GM19023 (cell line): ENCODE results near the gene HSPA12B.

Source experiments
- ATAC-seq: cut with Tn5 transposase; IDR thresholded peaks from one replicate; pipeline ENCODE4 v1.9.1; 2021; ENCODE audit warnings: mild to moderate bottlenecking, moderate library complexity; ENCODE audit not compliant: unreplicated experiment

HSPA12B gene

DNA sequence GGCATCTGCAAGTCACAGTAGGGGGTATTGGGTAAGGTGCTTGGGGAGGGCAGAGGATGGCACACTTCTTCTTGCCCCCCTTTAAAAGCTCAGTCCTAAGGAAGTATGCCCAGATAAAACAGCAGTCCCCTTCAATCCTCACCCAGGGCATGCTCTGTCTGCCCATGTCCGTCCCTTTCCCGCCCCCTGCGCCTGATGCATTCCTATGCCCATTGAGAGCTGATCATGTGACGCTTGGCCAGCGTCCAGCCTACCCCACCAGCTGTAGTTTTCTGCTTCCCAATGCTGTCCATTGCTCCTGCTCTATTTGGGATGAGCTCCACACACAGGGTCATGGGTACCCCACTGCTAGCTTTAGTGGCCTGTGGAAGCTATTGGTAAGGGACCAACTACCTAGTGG lies 28.4 kb upstream of the HSPA12B start:
- ATAC-seq: no peak

DNA sequence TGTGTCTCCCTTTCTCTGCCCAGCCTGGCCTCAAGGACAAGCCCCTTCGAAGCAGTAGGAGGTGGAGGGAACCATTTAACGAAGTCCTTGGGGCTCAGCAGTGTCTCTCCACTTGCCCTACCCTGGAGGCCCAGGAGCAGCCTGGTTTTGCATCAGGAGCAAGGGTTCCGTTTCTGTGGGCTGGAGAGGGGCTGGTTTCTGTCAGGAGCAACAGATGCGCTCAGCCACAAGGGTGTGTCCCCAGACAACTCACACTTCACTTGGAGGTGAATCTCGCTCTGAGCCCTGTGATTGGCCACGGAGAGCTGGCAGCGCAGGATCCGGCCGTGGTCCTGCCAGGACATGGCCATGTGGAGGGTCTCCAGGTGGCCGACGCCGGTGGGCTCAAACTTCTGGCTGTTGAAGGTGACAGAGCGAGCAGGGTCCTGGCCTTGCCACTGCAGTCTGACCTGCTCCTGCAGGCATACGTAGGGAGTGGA lies 27.0 kb upstream of the HSPA12B start:
- ATAC-seq: no peak

DNA sequence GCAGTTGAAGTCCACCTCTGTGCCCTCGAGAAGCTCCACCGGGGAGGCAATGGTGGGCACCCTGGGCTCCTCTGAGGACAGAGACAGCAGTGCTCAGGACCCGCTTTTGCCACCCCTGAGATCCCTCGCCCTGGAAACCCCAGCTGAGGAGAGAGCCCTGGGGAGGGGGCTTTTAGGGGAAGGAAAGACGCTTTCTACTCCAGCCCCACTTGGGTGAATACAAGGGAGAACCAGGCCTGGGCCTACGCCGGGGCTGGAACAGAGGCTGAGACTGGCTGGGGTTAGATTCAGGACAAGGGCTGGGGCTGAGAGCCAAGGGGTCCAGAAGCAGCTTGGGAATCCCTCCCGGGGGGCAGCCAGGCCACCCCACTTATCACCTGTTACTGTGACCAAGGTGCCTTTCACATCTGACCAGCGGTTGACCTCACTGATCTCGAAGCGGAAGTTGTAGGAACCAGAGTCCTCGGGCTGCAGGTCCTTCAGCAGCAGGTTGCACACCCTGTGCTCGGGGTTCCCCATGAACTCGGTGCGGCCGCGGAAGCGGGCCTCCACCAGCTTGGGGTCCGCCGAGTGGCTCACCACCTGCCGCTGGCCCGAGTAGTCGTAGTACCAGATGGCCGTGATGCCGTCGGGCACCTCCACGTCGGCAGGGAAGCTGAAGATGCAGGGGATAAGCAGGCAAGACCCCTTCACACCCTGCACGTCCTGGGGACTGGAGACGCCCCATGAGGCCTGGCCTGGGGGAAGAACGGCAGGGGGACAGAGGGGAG lies 26.3 kb upstream of the HSPA12B start:
- ATAC-seq: no peak

GRCh38 chr20:3706774-3707507 lies 25.5 kb upstream of the HSPA12B start:
- no peak for ATAC-seq

- no peak for ATAC-seq
These were observed 25.0 kb upstream of the HSPA12B start for GRCh38 chr20:3707508-3707899.

- ATAC-seq: no peak
These were observed 22.4 kb upstream of the HSPA12B start for GRCh38 chr20:3710011-3710466.

DNA sequence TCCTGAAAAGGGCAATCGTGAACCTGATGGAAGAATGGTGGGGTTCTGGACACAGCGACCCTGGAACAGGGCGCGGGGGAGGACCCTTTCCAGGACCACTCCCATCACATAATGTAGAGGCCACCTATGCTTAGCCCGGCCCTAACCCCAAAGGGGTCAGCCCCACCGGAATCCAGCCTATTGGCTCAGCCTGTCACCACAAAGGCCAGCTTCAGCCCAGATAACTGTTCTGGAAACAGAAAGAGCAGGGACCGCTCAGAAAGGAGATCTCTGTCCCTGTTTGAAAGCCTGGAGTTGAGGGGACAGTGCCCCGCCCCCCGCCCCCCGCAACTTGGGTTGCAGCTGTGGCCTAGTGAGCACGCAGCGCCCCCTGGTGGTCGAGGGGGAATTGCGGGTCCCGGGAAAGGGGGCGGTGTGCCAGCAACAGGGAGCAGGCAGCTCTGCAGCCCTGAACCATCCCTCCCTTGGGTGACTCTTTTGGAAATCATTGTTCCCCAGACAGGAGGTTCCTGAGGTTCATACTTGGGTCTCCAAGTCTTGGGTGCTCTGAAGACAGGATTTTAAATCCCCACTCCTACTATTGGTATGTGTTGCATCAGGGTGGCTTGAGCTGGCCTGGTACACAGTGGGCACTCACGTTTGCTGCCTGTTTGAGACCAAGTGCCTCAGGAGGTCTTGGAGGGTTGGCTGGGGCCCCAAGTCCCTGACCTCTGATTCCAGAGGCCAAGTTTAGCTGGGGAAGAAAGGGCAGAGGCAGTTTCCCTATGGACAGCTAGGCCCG lies 21.6 kb upstream of the HSPA12B start:
- ATAC-seq: no peak

DNA sequence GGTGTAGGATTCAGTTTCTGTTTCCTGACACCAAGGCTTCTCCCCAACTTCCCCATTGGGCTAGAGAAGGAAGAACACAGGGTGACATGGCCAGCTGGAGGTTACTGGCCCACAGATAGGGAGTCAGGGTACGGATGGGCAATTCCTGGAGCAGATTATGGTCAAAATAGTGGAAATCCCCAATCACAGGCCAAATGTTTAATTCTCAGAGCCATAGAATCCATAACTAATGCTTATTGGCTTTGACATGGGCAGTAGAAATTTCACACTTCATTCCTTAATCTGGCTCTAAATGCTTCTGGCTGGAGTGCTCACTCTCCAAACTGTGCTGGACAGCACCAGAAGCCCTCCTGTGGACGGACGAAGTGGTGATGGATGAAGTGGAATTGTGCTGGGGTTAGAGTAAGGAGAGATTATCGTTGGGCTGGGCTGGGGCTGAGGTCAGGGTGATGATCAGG lies 21.0 kb upstream of the HSPA12B start:
- ATAC-seq: no peak

DNA sequence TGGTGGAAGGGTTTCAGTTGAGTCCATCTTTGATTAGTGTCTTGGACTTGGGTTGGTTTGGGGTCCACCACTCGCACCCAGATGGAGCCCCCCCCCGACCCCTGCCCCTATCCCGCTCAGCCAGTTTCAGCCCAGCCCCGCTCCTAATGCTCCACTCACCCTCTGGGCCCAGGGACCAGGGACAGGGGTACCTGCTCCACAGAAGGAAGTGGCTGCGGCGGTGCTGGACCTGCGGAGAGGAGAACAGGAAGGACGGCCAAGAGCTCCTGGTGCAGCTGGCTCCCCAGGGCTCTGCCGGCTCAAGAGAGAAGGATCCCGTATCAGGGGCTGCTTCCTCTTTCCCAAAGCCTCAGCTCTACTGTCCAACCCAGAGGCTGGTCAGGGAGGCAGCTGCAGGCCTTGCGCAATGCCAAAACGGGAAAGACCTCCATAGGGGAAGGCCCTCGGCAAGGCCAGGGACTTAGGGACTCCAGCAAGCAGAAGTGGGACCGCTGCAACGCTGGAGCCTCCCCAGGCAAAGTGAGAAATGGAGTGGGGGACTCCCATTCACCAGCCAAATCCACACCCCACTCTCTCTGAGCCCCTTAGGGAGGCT lies 20.1 kb upstream of the HSPA12B start, which contains the start of gene SIGLEC1:
TSS of gene SIGLEC1 (minus strand) at position 322 of the 595 bp plus-strand sequence. CDS start 5,472 bp downstream, outside the sequence.
- ATAC-seq: no peak

DNA sequence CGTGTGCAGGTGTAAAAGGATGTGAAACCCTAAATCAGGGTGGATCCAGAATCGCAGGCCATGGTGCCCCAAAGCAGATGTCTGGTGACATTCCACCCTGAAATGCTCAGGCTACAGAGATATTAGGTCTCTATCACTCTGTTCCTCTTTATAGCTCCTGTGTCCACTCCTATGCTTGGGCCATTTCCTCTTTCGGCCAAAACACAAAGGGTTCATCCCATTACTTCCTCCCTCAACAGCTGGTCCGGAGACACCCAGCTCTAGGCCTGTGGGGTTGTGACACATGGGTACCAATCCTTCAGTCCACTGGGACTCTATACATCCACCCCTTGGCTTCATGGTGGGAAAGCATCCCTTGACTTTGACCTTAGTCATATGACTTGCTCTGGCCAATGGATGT lies 18.4 kb upstream of the HSPA12B start:
- no peak for ATAC-seq

- no peak for ATAC-seq
These were observed 16.2 kb upstream of the HSPA12B start for GRCh38 chr20:3716195-3716834.

GRCh38 chr20:3719046-3719445 lies 13.4 kb upstream of the HSPA12B start:
- no peak for ATAC-seq

DNA sequence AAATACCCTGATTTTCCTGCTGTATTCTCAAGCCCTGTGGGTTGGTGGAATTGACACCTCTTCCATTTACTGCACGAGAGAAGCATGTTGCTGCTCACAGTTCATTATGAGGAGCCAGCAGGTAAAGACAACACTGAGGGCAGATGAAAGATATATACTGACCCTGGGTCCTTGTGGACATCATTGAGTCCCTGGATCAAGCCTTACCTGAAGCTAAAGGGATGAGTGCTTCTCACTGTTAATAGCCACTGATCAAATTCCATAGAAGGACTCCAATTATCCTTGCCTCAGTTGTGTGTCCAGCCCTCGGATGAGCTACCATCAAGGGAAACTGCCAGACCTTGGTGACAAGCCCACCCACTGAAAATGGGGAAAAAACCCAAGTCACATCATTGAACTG lies 12.4 kb upstream of the HSPA12B start:
- ATAC-seq: no peak

GRCh38 chr20:3720626-3721025 lies 11.9 kb upstream of the HSPA12B start:
- no peak for ATAC-seq

GRCh38 chr20:3721912-3722311 lies 10.6 kb upstream of the HSPA12B start:
- no peak for ATAC-seq

DNA sequence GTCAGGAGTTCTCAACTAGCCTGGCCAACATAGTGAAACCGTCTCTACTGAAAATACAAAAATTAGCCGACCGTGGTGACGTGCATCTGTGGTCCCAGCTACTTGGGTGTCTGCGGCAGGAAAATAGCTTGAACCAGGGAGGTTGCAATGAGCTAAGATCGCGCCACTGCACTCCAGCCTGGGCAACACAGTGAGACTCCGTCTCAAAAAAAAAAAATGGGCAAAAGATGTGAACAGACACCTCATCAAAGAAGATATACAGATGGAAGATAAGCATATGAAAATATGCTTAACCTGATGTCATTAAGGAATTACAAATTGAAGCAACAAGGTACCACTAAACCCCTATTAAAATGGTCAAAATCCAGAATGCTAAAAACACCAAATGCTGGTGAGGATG lies 9.2 kb upstream of the HSPA12B start:
- ATAC-seq: no peak

GRCh38 chr20:3724356-3724755 lies 8.1 kb upstream of the HSPA12B start:
- no peak for ATAC-seq

GRCh38 chr20:3727401-3728021 lies 5.0 kb upstream of the HSPA12B start:
- ATAC-seq: no peak

- ATAC-seq: no peak
These were observed 4.1 kb upstream of the HSPA12B start for GRCh38 chr20:3728354-3728753.

GRCh38 chr20:3728876-3729275 lies 3.6 kb upstream of the HSPA12B start:
- ATAC-seq: no peak
